Hepatocyte (in vitro differentiated cells): ENCODE results near the gene BRWD1.

ENCODE experiments used
- CTCF ChIP-seq: fragments of 200-600 bp; sonication (generic); IDR thresholded peaks from 2 replicates; pipeline ENCODE4 v1.5.1; 2016; ENCODE audit warnings: antibody characterized with exemption, mild to moderate bottlenecking; ENCODE audit not compliant: poor library complexity
- EZH2 ChIP-seq: fragments of 200-600 bp; sonication (generic); IDR thresholded peaks from 2 replicates; pipeline ENCODE4 v1.6.1; 2016; ENCODE audit warnings: antibody characterized with exemption, mild to moderate bottlenecking, borderline replicate concordance
- EZH2phosphoT487 ChIP-seq: fragments of 200-600 bp; sonication (generic); IDR thresholded peaks from one replicate; pipeline ENCODE4 v1.6.1; 2018; ENCODE audit warnings: antibody characterized with exemption, mild to moderate bottlenecking, low read depth, moderate library complexity; ENCODE audit not compliant: unreplicated experiment, severe bottlenecking

GRCh38 chr21:39168800-39169199 lies 144.6 kb downstream of the BRWD1 start:
- TF ChIP-seq CTCF (no peak), EZH2 (no peak), EZH2phosphoT487 (no peak)
